RPMI8226 (cell line): ENCODE measurements around the gene PPP6R3.
"Not testable (repeated sequence)": the region's sequence is repeated elsewhere in the genome, so short reads cannot be mapped to it uniquely, and the experiment has no call there.

Experiments
- DNase-seq: peaks from one replicate; pipeline ENCODE4 v3.0.0-alpha.2; 2015

Gene PPP6R3, protein sequence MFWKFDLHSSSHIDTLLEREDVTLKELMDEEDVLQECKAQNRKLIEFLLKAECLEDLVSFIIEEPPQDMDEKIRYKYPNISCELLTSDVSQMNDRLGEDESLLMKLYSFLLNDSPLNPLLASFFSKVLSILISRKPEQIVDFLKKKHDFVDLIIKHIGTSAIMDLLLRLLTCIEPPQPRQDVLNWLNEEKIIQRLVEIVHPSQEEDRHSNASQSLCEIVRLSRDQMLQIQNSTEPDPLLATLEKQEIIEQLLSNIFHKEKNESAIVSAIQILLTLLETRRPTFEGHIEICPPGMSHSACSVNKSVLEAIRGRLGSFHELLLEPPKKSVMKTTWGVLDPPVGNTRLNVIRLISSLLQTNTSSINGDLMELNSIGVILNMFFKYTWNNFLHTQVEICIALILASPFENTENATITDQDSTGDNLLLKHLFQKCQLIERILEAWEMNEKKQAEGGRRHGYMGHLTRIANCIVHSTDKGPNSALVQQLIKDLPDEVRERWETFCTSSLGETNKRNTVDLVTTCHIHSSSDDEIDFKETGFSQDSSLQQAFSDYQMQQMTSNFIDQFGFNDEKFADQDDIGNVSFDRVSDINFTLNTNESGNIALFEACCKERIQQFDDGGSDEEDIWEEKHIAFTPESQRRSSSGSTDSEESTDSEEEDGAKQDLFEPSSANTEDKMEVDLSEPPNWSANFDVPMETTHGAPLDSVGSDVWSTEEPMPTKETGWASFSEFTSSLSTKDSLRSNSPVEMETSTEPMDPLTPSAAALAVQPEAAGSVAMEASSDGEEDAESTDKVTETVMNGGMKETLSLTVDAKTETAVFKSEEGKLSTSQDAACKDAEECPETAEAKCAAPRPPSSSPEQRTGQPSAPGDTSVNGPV

GRCh38 chr11:68460741-68461574, at the start of gene PPP6R3:
Gene PPP6R3 (plus strand): TSS chr11:68460752. CDS start chr11:68537665, 76,913 bp downstream.
- DNase-seq, result peak; percentile 30

- DNase-seq, result no peak
Measured at GRCh38 chr11:68411501-68411991, 49.0 kb upstream of the PPP6R3 start.

GRCh38 chr11:68412593-68413475, 47.7 kb upstream of the PPP6R3 start:
- no peak for DNase-seq

GRCh38 chr11:68413591-68413999, 47.0 kb upstream of the PPP6R3 start:
- DNase-seq, result no peak

- no peak for DNase-seq
Measured at GRCh38 chr11:68414496-68415221, 45.9 kb upstream of the PPP6R3 start.

- DNase-seq, result no peak
Measured at GRCh38 chr11:68416070-68416578, 44.4 kb upstream of the PPP6R3 start.

- DNase-seq, result no peak
Measured at GRCh38 chr11:68418648-68419047, 41.9 kb upstream of the PPP6R3 start.

GRCh38 chr11:68420171-68420570, 40.4 kb upstream of the PPP6R3 start:
- DNase-seq, result no peak

DNA sequence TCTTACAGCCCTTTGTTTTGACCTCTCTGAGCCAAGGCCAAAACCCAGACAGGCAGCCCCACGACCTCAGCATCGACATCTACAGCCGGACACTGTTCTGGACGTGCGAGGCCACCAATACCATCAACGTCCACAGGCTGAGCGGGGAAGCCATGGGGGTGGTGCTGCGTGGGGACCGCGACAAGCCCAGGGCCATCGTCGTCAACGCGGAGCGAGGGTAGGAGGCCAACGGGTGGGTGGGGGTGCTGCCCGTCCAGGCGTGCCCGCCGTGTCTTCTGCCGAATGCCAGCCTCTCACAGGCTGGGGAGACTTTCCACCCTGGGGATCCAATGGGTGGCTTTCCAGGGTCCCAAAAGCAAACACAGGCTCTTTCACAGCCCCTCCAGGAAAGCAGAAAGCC, 37.1 kb upstream of the PPP6R3 start:
- no peak for DNase-seq

- DNase-seq, result no peak
Measured at GRCh38 chr11:68424101-68424632, 36.4 kb upstream of the PPP6R3 start.

- DNase-seq, result no peak
Measured at GRCh38 chr11:68424981-68425865, 35.3 kb upstream of the PPP6R3 start.

GRCh38 chr11:68425866-68426380, 34.6 kb upstream of the PPP6R3 start:
- DNase-seq, result no peak

GRCh38 chr11:68429661-68430060, 30.9 kb upstream of the PPP6R3 start:
- DNase-seq, result no peak

GRCh38 chr11:68430384-68430783, 30.2 kb upstream of the PPP6R3 start:
- no peak for DNase-seq

DNA sequence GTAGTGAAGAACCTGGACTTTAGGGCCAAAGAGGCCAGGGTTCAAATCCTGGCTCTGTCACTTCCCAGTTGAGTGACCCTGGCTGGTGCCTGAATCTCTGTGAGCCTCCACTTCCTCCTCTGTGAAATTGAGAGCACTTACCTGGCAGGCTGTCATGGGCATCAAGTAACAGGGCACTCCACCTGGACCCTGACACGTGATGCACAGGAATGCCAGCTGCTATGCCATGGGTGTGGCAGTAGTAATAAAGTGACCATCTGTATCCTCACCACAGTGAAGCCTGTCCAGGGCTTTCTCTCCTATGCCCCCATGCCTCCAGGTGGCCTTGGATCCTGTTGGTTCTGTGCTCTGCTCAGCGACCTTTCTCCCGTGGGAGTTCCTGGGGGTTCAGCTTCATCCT, 29.8 kb upstream of the PPP6R3 start:
- DNase-seq, result no peak

DNA sequence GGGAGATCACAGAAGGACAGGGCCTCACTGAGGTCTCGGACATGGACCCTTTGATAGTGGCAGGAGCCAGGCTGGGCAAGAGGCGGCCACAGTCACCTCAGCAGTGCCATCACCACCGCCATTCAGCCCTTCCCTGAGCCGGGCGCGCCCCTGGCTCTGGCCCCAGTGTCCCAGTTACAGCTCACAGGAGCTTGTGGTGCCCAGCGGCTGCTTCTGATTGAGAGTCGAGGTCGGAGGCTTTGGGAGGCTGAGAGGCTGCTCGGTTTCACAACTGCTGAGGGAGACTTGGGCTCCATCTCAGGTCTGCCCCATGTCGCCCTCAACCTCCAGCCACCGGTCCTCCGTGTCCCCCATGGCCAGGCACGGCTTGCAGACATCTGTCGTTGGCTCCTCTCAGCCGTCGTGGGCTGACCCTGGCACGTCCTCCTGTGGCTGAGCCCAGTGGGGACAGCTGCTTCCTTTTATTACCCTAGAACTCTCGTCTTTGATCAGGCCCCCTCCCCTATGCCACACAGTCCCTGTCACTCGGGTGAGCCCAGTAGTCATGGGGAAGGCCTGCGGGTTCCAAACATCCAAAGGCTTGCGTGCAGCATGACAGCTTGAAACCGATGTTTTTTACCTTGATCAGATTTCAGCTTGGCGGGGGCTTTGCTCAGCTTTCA, 28.4 kb upstream of the PPP6R3 start:
- no peak for DNase-seq

GRCh38 chr11:68432874-68433273, 27.7 kb upstream of the PPP6R3 start:
- no peak for DNase-seq

- no peak for DNase-seq
Measured at GRCh38 chr11:68433541-68433940, 27.0 kb upstream of the PPP6R3 start.

DNA sequence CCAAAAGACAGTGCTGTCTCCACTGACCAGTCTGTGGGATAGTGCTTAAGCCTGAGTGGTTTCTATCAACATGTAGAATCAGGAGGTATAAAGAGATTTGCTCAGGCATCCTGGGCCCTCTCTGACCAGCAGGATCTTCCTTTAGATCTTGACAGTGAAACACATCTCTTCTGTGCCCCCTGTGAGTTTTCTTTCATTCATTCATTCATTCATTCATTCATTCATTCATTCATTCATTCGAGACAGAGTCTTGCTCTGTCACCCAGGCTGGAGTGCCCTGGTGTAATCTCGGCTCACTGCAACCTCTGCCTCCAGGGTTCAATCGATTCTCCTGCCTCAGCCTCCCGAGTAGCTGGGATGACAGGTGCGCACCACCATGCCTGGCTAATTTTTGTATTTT, 26.4 kb upstream of the PPP6R3 start:
- not testable (repeated sequence) for DNase-seq
